Muscle of back (tissue), 11 donors: Measurements from ENCODE around the gene RCAN3. TPM values are rescaled to one million over a fixed set of nuclear protein-coding genes. Genes with fewer than 3 reads are reported as not detected.
A peak's percentile ranks its signal among the peaks of the same experiment; 100 is the strongest.

Experiments
- DNase-seq, 3 donors: peaks; one replicate each; pipeline versions ENCODE4 v3.0.0 to v3.0.0-alpha.2; 2013
- polyA plus RNA-seq, 10 donors: library from polyadenylated mRNA; unstranded; fragments of 120-200 nt; gene quantifications; one replicate each; pipeline ENCODE4 v1.2.1, GENCODE V29; 2013; ENCODE audit not compliant: insufficient read length in 10 of 10

RCAN3 gene
- polyA plus RNA-seq, 10 donors, result 1.2 to 6.8 (median 2.5) TPM

GRCh38 chr1:24575905-24576587, 73.4 kb downstream of the RCAN3 start:
- DNase-seq, result no peak

GRCh38 chr1:24578846-24579245, 76.2 kb downstream of the RCAN3 start:
- no peak for DNase-seq

DNA sequence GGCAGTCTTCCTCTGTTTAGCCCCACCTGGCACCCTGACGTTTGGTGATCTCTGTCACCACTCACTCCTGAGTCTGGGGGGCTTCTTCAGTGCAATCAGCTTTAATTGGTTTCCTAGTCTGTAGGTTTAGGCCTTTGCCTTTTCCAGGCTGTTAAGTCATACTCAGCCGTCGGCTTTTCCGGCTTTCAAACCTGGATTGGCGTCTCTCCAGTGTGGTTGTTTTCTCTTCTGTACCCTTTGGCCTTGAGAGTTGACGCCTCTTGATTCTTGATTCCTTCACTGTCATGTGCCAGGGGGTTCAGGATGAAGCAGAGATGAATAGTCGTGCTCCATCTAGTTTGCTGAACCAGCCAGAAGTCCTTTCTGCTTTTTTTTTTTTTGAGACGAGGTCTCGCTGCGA, 78.1 kb downstream of the RCAN3 start:
- no peak for DNase-seq

- DNase-seq, result no peak
Observed at GRCh38 chr1:24584171-24584647, 81.6 kb downstream of the RCAN3 start.

GRCh38 chr1:24586119-24586518, 83.5 kb downstream of the RCAN3 start:
- DNase-seq, result no peak

DNA sequence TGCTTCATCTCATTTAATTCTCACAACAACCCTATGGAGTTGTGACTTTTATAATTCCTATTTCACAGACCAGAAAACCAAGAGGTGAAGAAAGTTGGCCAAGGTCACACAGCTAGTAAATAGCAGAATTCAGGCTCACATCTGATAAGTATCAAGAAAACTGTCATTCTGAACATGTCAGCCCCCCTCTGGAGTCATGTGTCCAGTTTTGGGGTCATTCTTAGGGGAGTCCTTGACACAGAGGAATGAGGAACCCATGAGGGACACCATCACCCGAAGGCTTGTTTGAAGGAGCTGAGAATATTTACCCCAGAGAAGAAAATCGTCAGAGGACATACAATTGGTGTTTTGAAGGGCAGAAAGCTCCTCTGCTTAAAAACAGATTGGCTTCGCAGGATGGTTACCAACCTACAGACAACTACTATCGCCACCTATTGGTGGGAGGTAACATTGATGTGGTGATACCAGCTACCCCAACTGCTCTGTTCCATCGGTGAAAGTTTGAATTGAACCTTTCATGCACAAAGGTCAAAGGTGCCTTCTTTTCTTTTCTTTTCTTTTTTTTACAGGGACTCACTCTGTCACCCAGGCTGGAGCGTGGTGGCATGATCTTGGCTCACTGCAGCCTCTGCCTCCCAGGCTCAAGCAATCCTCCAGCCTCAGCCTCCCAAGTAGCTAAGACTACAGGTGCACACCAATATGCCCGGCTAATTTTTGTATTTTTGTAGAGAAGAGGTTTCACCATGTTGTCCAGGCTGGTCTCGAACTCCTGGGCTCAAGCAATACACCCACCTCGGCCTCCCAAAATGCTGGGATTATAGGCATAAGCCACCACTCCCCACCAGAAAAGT, 84.6 kb downstream of the RCAN3 start:
- DNase-seq, result peak in 2 of 3 donors; percentile 22 to 41

DNA sequence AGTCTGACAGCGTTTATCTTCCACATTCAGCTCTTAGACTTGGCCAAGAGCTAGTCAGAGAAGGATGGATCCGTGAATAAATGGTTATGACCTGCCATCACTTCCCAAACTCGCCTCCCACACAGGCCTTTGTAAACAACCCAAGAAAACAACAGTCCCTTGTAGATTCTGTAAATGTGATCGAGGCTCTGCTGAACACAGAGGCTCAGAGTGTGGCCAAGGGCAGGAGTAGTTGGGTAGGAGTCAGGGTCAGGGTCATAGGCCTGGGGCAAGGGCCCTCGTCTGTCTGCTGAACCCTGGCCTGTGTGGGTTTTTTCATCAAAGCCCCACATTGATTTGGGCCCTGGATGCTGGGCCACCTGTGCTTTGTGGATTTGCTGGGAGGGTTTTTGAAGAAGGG, 85.9 kb downstream of the RCAN3 start:
- no peak for DNase-seq

GRCh38 chr1:24589200-24589599, 86.6 kb downstream of the RCAN3 start:
- no peak for DNase-seq

Other genes with a start within 250 kb of the RCAN3 start
- 10 to 100 TPM in 1 of 10 donors, 1 to 10 TPM in 1, under 1 TPM in 6, not detected in 2; 0.08 to 10.4 (median 0.16) TPM for gene GRHL3, start 183.5 kb upstream of the RCAN3 start, polyA plus RNA-seq
- 1 to 10 TPM in 9 of 10 donors, under 1 TPM in 1; 0.94 to 2.4 (median 1.6) TPM for gene STPG1, start 89.1 kb upstream of the RCAN3 start, polyA plus RNA-seq
- gene NIPAL3, start 87.0 kb upstream of the RCAN3 start, polyA plus RNA-seq, result 1 to 10 TPM; 3.4 to 6.1 (median 4.4) TPM
- gene NCMAP, start 53.3 kb downstream of the RCAN3 start, polyA plus RNA-seq, result under 1 TPM in 7 of 10 donors, not detected in 3; 0.04 to 0.21 (median 0.05) TPM
- gene SRRM1, start 140.5 kb downstream of the RCAN3 start, polyA plus RNA-seq, result 100 to 1,000 TPM in 5 of 10 donors, 10 to 100 TPM in 5; 64.4 to 128 (median 92.3) TPM
- 100 to 1,000 TPM; 119 to 173 (median 157) TPM for gene CLIC4, start 242.6 kb downstream of the RCAN3 start, polyA plus RNA-seq